CD4-positive, alpha-beta T cell treated with Interleukin-1 beta for 1 hour (primary cell): ENCODE results near the gene ABLIM3.

Experiments
- DNase-seq, 2 donors: peaks; one replicate each; pipeline ENCODE4 v3.0.0-alpha.2; 2020 to 2022

The ABLIM3 gene

GRCh38 chr5:149284501-149284900 is 143.2 kb downstream of the ABLIM3 start:
- no peak for DNase-seq

DNA sequence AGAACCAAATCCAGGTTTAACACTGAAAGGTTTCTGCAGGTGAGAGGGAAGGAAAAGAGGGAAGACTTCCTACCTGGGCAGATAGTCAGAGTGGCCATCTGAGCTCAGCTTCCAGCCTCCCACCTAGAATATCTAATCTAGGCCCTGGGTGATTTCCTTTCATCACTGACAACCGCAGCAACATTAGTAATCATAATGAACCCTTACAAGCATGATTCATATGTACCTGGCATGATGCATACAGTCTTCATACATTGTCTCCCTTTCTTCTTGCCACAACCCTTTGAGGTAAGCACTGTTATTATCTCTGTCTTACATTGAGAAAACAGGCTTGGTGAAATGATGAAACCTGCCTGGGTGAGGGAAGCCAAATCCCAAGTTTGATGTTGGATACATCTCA is 143.9 kb downstream of the ABLIM3 start:
- DNase-seq, result no peak

GRCh38 chr5:149288436-149288835 is 147.1 kb downstream of the ABLIM3 start:
- no peak for DNase-seq

- no peak for DNase-seq
Measured at GRCh38 chr5:149289301-149289700, 148.0 kb downstream of the ABLIM3 start.

- DNase-seq, result no peak
Measured at GRCh38 chr5:149294872-149295829, 153.9 kb downstream of the ABLIM3 start.

DNA sequence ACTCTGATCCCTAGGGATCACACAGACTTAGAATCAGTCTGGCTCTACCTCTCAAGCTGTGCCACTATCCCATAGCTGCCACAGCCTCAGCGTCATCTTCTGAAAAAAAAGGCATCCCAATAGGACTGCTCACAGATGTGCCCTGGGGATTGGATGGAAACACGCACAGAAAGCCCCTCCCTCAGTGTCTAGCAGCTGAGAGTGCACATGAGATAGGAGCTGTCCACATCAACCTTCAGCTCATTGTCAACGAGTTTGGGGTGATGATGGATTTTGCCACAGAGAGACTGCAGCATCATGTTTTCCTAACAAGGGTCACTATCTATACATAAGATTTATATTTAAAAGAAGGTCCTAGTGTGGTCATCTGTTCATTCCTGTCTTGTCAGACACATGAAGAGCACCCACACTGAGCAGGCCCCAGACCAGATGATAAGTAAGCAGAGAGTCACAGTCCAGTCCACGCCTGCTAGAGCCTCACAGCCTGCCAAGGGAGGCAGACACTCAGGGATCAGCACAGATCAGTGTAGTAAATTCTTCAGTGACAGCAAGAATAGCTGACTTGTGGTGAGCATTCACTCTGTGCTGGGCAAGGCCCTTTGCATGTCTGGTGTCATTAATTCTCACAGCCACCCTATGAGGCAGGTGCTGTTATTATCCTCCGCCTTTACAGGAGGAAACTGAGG is 156.2 kb downstream of the ABLIM3 start:
- DNase-seq, result no peak

DNA sequence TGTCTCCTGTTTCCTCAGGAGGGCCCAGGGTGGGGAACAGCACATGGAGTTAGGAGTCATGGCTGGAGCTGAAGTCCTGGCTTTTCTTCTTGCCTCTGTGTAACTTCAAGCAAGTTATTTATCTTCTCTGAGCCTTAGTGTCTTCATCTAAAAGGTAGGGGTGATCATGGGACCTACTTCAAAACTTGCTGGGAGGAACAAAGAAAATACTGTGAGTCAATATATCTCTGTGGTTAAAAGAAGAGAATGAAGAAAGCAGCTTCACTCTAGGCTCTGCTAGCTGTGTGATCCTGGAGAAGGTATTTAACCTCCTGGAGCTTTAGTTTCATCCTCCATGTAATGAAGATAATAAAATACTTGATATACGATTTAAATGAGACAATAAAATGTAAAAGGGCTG is 156.9 kb downstream of the ABLIM3 start:
- no peak for DNase-seq

DNA sequence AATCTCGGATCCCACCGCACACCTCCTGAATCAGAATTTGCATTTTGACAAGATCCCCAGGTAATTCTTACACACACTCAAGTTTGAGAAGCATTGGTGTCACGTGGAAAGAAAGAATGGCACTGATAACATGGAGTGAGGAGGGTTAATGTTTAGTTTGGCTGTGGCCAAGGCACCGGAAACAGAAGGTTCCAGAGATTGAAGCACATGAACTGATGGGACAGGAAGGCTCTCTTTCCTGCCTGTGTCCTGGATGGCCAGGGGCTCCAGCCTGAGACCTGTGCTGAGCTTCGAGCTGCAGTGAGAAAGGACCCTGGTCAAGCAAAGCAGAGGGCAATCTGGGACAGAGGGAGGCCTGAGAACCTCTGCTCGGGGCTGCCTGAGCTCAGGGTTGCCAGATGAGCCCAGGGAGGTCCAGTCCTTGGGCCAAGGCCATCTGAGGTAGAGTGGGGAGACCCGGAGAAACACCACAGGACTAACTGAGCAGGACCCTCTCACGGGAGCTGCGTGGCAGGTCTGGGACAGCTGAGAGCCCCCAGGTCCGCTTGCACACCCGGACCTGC is 157.6 kb downstream of the ABLIM3 start:
- DNase-seq, result no peak

DNA sequence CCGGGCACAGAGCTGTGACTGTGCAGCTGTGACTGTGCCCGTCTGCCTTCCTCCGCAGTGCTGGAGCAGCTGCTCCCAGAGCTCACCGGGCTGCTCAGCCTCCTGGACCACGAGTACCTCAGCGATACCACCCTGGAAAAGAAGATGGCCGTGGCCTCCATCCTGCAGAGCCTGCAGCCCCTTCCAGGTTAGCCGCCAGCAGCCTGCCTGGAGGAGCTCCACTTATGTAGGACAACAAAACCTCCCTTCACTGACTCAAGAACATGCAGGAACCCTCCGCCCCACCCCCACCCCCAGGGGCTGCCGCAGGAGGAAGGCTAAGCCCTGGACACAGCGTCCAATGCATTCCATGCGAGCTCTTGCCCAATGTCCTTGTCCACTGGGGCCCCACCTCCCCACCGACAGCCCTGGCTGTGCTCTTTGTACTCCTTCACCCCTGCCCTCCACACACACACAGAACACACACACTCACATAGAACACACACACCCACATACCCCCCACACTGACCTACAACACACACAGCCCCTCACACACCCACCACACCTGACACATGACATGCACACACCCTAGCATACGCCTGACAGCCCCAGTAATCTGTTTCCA is 158.3 kb downstream of the ABLIM3 start:
- no peak for DNase-seq

- DNase-seq, result no peak
Measured at GRCh38 chr5:149300441-149300840, 159.1 kb downstream of the ABLIM3 start.

- no peak for DNase-seq
Measured at GRCh38 chr5:149301049-149301743, 159.9 kb downstream of the ABLIM3 start.

DNA sequence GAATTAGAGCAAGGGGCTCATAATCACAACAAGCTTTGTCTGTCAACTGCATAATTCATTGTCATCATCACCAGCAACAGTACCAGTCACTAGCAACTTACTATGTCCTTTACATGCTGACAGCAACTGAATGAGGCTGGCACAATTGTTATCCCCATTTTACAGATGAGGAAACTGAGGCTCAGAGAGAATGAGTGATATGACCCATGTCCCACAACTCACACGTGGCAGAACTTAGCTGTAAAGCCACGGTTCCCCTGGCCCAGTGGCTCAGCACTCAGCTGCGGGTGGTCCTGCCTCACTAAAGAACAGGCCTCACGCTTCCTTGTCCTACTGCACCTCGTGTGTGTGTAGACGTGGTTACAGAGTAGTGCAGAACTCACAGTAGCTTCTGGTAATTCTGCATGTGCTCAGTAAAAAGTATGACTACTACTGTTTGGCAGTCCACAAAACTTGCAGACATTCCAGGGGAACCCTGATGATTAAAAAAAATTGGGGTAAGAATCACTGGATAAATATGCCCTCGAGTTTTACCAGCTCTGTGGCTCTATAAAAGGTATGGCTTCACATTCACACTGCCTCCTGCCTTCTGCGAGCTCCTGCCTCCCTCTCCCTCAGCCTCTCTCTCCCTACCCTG is 160.6 kb downstream of the ABLIM3 start:
- no peak for DNase-seq

- no peak for DNase-seq
Measured at GRCh38 chr5:149302641-149303040, 161.3 kb downstream of the ABLIM3 start.

GRCh38 chr5:149303210-149303609 is 161.9 kb downstream of the ABLIM3 start:
- DNase-seq, result no peak

GRCh38 chr5:149304195-149305078 is 163.1 kb downstream of the ABLIM3 start:
- DNase-seq, result no peak

- no peak for DNase-seq
Measured at GRCh38 chr5:149309354-149309753, 168.1 kb downstream of the ABLIM3 start.
